RWPE2 (cell line): ENCODE measurements around the gene FADS1.

Experiments used
- ATAC-seq: fragments of 200-7000 bp; cut with Tn5 transposase; 3 replicates; pipeline ENCODE4 v1.9.1; 2021; ENCODE audit warnings: low read depth
- DNase-seq: peaks from one replicate; pipeline ENCODE4 v3.0.0-alpha.2; 2020; ENCODE audit warnings: low spot score
- H3K27ac ChIP-seq: fragments of 450-650 bp; 2 replicates; pipeline ENCODE4 v1.5.1; 2017; ENCODE audit warnings: mild to moderate bottlenecking; ENCODE audit not compliant: poor library complexity, severe bottlenecking
- H3K27me3 ChIP-seq: fragments of 250-450 bp; sonication (Bioruptor Pico); 2 replicates; pipeline ENCODE4 v1.5.1; 2021; ENCODE audit warnings: mild to moderate bottlenecking, moderate library complexity; ENCODE audit not compliant: insufficient read depth, poor library complexity, severe bottlenecking
- H3K36me3 ChIP-seq: fragments of 250-450 bp; sonication (Bioruptor Pico); 2 replicates; pipeline ENCODE4 v1.5.1; 2020; ENCODE audit warnings: low read depth, mild to moderate bottlenecking, moderate library complexity
- H3K4me1 ChIP-seq: fragments of 250-450 bp; sonication (Bioruptor Pico); 2 replicates; pipeline ENCODE4 v1.5.1; 2021; ENCODE audit warnings: mild to moderate bottlenecking, moderate library complexity; ENCODE audit not compliant: insufficient read depth, poor library complexity, severe bottlenecking
- H3K4me3 ChIP-seq: fragments of 250-450 bp; sonication (Bioruptor Pico); 2 replicates; pipeline ENCODE4 v1.5.1; 2021; ENCODE audit warnings: mild to moderate bottlenecking, moderate library complexity; ENCODE audit not compliant: severe bottlenecking
- H3K9me3 ChIP-seq: fragments of 250-450 bp; sonication (Bioruptor Pico); 2 replicates; pipeline ENCODE4 v1.5.1; 2021; ENCODE audit warnings: mild to moderate bottlenecking, moderate library complexity; ENCODE audit not compliant: severe bottlenecking
- CTCF ChIP-seq: fragments of 450-650 bp; IDR thresholded peaks from one replicate; pipeline ENCODE4 v1.5.1; 2017; ENCODE audit warnings: mild to moderate bottlenecking, moderate library complexity; ENCODE audit not compliant: poor library complexity, severe bottlenecking

Gene FADS1

GRCh38 chr11:61763930-61764605, 52.7 kb downstream of the FADS1 start:
- ATAC-seq = no peak
- no peaks in the 10 kb centered on the region for H3K36me3 ChIP-seq
- no peaks in the 10 kb centered on the region for H3K27me3 ChIP-seq
- DNase-seq = no peak
- TF ChIP-seq CTCF = no peak
- H3K4me3 ChIP-seq = no peak overlapping the region
- H3K4me1 ChIP-seq = no peaks in the 10 kb centered on the region
- no peak overlapping the region for H3K27ac ChIP-seq
- no peaks in the 10 kb centered on the region for H3K9me3 ChIP-seq

- Histone ChIP-seq H3K27me3 (no peaks in the 10 kb centered on the region), H3K4me1 (no peaks in the 10 kb centered on the region)
- no peak for ATAC-seq
Measured at GRCh38 chr11:61762798-61763197, 54.0 kb downstream of the FADS1 start.

GRCh38 chr11:61762223-61762615, 54.6 kb downstream of the FADS1 start:
- no peak for ATAC-seq

More at GRCh38 chr11:61762798-61763197, 54.0 kb downstream of the FADS1 start:
- Histone ChIP-seq H3K27ac (no peak overlapping the region), H3K4me3 (no peak overlapping the region), H3K9me3 (no peaks in the 10 kb centered on the region), H3K36me3 (no peaks in the 10 kb centered on the region)
- TF ChIP-seq CTCF = no peak
- DNase-seq = no peak

GRCh38 chr11:61761440-61762222, 55.2 kb downstream of the FADS1 start:
- Histone ChIP-seq H3K27me3 (no peaks in the 10 kb centered on the region), H3K9me3 (no peaks in the 10 kb centered on the region), H3K4me1 (peaks cover 1% of the 10 kb centered on the region), H3K27ac (no peak overlapping the region), H3K4me3 (no peak overlapping the region), H3K36me3 (no peaks in the 10 kb centered on the region)
- DNase-seq = no peak
- no peak for TF ChIP-seq CTCF
- ATAC-seq = no peak; the same call in 2 of the 3 replicates

More at GRCh38 chr11:61762223-61762615, 54.6 kb downstream of the FADS1 start:
- Histone ChIP-seq H3K36me3 (no peaks in the 10 kb centered on the region), H3K27me3 (no peaks in the 10 kb centered on the region), H3K27ac (no peak overlapping the region), H3K4me3 (no peak overlapping the region), H3K9me3 (no peaks in the 10 kb centered on the region), H3K4me1 (no peaks in the 10 kb centered on the region)
- DNase-seq = no peak
- no peak for TF ChIP-seq CTCF
